Activated CD4-positive, alpha-beta T cell treated with anti-CD3 and anti-CD28 coated beads, Interleukin-2, amount 50 U/mL, for 24 hours (primary cell): ENCODE data around the gene PRKRIP1.
"Not testable (repeated sequence)": the region's sequence is repeated elsewhere in the genome, so short reads cannot be mapped to it uniquely, and the experiment has no call there.

ENCODE experiments used
- DNase-seq, 2 donors: peaks; one replicate each; pipeline ENCODE4 v3.0.0-alpha.2; 2020; ENCODE audit warnings: low read depth in 1 of 2, low spot score in 1 of 2

The PRKRIP1 gene

DNA sequence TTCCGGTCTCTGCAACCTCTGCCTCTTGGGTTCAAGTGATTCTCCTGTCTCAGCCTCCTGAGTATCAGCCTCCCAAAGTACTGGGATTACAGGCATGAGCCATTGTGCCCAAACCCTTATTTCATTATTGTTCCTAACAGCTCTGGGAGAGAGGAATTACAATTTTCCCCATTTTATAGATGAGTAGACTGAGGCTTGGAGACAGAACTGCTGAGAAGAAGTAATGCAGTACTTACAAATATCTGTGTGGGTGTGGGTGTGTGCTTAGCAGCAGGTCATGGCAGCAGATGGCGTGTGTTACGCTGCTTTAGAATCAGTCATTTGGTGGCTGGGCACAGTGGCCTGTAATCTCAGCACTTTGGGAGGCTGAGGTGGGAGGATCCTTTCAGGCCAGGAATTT lies 7.4 kb downstream of the PRKRIP1 start:
- DNase-seq, result no peak

DNA sequence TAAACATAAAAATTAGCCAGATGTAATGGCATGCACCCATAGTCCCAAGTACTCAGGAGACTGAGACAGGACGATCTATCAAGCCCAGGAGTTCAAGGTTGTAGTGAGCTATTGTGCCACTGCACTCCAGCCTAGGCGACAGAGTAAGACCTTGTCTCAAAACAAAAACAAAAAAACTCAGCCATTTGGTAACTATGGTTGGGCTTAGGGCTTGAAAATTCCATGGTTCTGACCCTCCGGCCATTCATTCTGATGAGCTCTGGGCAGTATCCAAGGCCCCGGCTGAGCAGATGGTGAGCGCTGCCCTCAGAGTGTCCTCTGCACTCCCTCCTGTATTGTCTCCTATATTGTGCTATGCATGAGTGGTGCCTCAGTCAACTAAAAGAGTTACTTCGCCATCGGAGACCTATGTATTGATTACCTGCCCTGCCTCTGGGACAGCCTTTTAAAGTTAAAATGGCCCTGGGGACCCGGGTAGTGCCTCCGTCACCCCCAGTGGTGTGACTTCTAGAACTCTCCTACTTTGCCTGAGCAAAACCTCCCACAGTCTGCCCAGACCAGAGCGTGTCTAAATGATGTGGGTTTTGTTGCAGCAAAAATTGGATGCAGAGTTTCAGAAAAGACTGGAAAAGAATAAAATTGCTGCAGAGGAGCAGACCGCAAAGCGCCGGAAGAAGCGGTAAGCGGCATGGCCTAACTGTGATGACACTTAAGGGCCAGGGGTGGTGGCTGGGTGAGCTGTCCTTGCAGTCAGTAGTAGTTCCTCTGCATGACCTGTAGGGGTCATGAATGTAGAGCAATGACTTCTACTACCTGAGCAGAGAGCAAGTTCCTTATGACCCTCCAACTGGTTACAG lies 8.1 kb downstream of the PRKRIP1 start:
- DNase-seq, result peak in 1 of 2 donors; percentile 46

GRCh38 chr7:102404862-102405188 lies 8.7 kb downstream of the PRKRIP1 start:
- DNase-seq, result not testable (repeated sequence)

DNA sequence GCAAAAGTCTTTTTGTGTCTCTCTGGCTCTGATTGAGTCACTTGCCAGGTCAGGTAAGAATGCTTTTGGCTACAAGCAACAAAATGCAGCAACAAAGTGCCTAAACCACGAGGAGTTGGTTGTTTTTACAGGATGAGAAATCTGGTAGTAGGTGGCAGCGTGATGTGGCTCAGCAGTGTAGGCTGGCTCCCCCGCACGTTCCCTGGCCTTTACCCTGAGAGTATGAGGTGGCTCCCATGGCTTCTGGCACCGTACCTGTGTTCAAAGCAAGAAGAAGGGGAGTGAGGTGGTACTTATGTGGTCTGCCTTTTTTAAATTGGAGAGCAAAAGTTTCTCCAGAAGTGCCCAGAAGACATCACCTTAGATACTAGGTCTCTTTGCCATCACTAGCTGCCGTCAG lies 11.7 kb downstream of the PRKRIP1 start:
- no peak for DNase-seq

DNA sequence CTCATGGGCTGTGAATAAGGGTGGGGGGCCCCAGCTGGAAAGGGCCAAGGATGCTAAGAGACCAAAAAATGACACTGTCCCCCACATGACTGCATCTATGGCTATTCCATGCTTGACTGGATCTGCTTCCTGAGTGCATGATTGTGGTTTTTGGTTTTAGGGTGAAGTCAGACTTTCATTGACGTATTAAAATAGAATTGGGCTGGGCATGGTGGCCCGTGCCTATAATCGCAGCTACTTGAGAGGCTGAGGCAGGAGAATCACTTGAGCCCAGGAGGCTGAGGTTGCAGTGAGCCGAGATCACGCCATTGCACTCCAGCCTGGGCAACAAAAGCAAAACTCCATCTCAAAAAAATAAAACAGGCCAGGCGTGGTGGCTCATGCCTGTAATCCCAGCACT lies 12.4 kb downstream of the PRKRIP1 start:
- DNase-seq, result not testable (repeated sequence)

DNA sequence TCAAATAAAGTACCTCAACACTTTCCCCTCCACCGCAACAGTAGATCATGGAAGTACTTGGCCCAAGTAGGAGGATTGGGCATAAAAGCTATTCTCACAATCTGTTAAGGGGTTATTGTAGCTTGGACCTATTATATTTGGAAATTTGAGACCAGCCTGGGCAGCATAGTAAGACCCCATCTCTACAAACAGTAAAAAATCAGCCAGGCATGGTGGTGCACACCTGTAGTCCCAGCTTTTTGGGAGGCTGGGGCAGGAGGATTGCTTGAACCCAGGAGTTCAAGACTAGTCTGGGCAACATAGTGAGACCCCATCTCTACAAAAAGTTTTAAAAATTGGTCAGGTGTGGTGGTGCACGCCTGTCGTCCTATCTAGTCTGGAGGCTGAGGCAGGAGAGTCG lies 13.2 kb downstream of the PRKRIP1 start:
- DNase-seq, result no peak

DNA sequence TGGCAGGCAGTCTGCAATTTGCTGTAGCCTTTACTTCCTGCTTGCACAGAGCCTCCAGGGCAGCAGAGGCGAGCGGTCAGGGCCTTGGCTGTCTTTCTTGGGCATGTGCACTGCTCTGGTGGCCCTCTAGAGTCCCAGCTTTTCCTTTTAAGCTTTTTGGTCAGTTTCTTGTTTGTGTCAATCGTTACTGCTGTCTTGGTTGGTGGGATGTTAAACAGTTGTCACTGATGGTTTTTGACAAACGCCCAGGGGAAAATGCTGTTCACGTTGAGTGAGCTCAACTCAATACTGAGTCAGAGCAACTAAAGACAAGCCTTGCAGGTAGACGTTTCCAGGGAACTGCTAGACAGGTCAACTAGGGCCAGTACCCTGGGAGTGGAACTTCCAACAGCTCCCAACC lies 14.0 kb downstream of the PRKRIP1 start:
- no peak for DNase-seq

- DNase-seq, result no peak
Measured at GRCh38 chr7:102410918-102411317, 14.8 kb downstream of the PRKRIP1 start.

GRCh38 chr7:102412548-102412947 lies 16.4 kb downstream of the PRKRIP1 start:
- no peak for DNase-seq

- no peak for DNase-seq
Measured at GRCh38 chr7:102413091-102413490, 16.9 kb downstream of the PRKRIP1 start.

- DNase-seq, result no peak
Measured at GRCh38 chr7:102413611-102414010, 17.4 kb downstream of the PRKRIP1 start.

GRCh38 chr7:102415685-102416225 lies 19.6 kb downstream of the PRKRIP1 start:
- peak; percentile 22 to 37 for DNase-seq

DNA sequence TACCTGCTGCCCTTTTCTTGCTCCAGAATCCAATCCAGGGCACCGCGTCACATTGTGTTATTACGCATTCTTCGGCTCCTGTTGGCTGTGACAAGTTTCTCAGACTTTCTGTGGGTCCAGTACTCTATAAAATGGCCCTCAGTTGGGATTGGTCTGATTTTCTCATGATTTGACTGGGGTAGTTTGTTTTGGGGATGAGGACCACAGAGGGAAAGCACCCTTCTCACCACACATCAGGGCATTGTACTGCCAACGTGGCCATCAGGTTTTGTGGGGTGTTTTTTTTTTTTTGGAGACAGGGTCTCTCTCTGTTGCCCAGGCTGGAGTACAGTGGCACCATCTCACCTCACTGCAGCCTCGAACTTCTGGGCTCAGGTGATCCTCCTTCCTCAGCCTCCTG lies 20.2 kb downstream of the PRKRIP1 start:
- no peak for DNase-seq

DNA sequence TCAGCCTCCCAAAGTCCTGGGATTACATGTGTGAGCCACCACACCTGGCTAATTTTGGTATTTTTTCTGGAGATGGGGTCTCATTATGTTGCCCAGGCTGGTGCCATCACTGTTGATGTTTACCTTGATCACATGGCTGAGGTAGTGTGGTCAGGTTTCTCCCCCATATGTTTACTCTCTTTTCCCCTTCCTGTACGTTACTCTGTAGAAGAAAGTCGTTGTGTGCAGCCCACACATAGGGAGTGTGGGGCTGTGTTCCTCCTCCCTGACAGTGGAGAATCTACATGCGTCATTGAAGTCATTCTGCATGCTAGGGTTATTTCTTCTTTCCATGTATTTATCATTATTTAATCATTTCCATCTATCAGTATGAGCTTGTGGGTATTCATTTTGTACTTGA lies 20.9 kb downstream of the PRKRIP1 start:
- no peak for DNase-seq

- no peak for DNase-seq
Measured at GRCh38 chr7:102418592-102418991, 22.4 kb downstream of the PRKRIP1 start.

DNA sequence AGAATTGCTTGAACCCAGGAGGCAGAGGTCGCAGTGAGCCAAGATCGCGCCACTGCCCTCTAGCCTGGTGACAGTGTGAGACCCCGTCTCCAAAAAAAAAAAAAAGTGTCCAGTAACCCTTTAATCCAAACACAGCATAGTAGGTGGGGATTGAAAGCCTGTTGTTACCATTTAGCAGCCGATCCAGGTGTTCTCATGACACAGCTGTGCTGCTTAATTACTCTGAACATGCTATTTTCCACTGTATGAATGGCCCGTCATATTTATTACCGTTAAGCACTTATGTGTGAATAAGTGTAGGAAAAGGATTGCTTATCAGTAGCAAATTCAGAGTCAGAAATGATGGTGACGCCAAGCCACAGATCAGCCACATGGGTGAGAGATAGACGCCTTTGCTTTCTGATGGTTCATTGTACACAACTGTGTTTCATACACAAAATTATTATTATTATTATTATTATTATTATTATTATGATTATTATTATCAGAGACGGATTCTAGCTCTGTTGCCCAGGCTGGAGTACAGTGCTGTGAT lies 25.6 kb downstream of the PRKRIP1 start:
- DNase-seq, result no peak

GRCh38 chr7:102424129-102424551 lies 28.0 kb downstream of the PRKRIP1 start:
- no peak for DNase-seq

DNA sequence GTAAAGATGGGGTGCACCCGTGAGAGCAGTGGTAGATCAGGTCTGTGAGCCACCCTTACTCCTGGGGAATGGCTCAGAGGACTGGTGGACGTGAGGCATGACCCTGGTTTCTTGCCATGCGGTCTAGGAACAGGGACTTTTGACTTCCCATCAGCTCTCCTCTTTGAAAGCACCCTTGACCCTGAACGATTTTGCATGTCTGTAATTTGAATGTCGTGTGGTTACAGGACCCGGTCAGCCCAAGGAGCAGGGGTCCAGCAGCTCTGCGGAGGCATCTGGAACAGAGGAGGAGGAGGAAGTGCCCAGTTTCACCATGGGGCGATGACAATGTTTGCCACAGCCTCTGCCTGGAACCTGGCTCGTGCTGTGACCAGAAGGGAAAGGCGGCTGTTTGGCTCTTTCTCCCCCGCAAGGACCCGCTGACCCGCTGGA lies 28.6 kb downstream of the PRKRIP1 start:
- no peak for DNase-seq

DNA sequence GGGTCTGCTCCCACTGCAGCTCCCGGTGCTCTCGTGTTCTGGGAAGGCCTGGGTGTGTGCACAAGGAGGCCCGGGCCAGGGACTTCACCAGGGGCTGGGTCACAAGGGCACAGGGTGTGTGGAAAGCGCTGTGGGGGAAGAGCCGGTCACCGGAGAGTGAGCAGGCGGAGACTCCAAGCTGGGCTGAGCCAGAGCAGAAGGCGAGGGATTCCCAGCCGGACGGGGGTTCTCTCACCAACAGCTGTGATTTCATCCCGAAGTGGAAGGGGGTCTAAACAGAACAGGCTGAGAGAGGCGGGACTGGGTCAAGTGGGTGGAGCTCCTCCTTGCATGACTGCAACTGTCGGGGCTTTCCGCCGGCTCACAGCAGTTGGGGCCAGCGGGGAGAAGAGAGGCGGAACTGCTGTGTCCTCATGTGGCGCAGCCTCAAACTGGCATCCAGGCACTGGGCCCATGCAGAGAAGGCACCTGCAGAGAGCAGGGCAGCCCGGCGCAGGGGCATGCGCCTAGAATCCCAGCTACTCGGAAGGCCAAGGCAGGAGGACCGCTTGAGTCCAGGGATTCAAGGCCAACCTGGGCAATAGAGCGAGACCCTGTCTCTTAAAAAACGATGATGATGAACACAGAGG lies 29.6 kb downstream of the PRKRIP1 start:
- peak; percentile 63 to 78 for DNase-seq

DNA sequence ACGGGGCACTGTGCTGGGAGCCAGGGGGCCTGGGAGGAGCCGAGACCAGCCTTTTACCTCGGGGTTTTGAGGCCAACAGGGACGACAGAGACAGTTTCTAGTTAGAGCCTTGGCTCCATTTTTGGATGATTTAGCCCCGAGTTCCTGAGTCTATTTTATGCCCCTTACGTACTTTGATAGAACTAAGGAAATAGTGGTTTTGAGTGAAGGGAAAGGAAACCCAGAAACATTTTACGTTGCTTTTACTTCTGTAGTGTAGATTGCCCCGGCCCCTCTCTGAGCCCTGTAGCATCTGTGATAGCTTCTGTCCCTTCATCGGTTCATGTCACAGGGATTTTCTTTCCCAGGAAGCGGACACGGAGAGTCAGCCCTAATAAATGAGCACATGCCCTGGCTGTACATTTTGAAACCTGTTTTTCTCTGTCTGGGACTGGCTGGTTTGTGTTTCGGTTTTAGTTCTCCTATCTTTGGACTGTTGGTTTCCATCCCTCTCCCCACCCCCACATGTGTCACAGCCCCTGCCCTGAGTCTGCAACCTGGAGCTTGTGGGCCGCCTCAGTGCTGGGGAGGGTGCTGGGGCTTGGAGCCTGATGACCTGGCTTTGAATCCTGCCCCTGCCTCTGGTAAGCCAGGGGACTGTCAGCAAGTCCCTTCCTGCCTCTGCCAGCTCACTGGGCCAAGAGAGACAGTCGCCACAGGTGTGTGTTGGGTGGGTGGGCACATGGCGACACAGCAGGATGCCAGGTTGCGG lies 30.3 kb downstream of the PRKRIP1 start:
- DNase-seq, result peak; percentile 37 to 74

DNA sequence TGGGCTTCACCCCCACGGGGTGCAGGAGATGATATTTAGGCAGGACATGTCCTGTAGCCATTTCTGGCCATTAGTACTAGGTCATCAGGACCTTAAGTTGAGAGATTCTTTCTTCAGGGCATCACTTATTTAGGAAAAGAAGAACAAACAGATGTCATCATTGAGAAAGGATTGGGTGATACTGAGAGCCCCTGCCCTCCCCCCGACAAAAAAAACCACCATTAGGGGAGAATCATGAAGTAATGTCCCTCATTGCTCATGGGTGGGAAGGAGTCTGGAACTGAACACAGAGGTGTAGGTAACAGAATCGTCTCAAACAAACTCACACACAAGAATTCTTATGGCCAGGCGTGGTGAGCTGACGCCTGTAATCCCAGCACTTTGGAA lies 30.8 kb downstream of the PRKRIP1 start:
- DNase-seq, result no peak
